GM10847 (cell line): ENCODE data around the gene VAMP7.

Experiments
- POLR2A ChIP-seq: IDR thresholded peaks from 2 replicates; pipeline ENCODE4 v1.6.1; 2011; ENCODE audit not compliant: insufficient read length; ENCODE audit errors: extremely low read depth

The VAMP7 gene

DNA sequence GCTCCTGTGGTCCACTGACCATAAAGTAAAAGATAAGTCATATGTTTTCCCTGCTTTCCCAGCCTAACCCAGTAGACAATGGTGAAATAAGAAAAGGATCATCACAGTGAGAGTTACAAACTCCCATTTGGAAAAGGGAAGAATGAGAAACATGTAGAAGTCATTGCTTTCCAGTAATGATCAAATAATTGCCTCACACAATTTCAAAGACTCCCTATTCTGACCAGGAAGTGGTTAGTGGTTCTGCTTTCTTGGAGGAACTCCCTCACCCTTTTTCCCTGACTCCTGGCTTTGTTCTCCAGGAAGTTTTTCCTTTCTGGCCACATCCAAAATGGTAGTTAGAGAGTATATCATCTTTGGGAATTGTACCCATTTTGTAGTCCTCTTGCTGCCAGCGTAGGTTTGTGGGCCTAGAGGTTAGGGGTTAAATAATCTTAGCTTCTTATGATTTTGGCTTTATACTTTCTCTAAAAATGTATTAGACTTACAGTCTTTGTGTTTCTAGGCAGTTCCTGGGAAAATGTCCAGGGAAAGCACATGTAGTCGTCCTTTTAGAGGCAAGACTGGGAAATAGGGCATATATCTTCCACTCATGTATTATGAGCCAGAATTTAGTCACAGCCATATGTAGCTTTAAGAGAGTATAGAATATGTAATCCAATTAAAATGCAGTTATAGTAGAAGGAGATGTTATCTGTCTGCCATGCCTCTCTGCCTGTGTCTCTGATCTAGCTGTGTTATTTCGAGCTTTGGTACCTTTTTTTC, 10.5 kb downstream of the VAMP7 start:
- TF ChIP-seq POLR2A: no peak

- no peak for TF ChIP-seq POLR2A
These were observed 12.4 kb downstream of the VAMP7 start for GRCh38 chrX:155893521-155893920.

DNA sequence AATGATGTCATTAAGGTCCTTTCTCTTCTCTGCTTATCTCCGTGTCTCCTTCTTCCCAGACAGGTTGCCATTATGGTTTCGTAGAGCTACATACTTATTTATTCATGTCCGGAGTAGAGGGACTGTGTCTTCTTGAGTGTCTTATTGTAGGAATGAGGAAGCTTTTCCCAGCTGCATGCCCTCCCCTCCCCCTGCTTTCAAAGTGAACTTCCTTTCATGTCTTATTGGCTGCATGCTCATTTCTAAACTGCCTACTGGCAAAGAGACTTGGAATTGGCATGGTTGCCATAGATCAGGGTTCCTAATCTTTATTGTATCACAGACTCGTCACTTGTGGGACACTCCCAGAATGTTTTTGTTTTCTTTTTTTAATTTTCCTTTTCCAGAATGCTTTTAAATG, 15.4 kb downstream of the VAMP7 start:
- no peak for TF ChIP-seq POLR2A

DNA sequence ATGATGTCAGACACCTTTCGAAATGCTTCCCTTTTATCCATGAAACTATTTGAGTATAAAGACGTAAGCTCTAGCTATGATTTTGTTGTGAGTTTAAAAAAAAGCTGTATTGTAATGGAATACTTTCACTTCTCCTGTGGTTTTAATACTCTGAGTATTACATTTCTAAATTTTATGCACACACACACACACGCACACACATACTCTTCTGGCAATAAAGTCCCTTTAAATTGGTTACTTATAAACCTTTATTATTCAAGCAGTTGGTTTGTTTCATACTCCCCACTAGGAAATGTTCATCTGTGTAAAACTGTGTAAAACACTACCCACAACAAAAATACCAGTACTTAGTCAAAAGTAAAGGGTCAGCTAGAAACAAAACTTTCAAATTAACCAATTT, 18.2 kb downstream of the VAMP7 start:
- no peak for TF ChIP-seq POLR2A

DNA sequence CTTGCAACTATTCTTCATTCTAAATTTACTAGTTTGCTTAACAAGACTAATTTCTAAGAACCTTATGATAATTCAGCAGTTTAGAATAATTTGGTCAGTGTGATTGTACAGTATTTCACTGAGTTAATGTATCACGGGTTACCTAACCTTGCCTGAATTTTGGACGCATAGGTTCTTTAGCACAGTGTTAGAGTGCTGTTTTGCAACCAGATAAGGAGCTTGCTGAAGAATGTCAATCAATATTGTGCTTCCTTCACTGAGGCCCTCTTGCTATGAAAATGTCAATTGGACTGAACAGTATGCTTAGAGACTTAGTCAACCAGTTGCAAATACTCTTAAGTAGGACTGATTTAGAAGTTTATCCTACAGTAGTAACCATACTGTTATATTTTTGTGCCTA, 19.6 kb downstream of the VAMP7 start:
- TF ChIP-seq POLR2A: no peak

GRCh38 chrX:155923200-155923599, 42.1 kb downstream of the VAMP7 start:
- no peak for TF ChIP-seq POLR2A

GRCh38 chrX:155938132-155938531, 57.0 kb downstream of the VAMP7 start:
- no peak for TF ChIP-seq POLR2A

DNA sequence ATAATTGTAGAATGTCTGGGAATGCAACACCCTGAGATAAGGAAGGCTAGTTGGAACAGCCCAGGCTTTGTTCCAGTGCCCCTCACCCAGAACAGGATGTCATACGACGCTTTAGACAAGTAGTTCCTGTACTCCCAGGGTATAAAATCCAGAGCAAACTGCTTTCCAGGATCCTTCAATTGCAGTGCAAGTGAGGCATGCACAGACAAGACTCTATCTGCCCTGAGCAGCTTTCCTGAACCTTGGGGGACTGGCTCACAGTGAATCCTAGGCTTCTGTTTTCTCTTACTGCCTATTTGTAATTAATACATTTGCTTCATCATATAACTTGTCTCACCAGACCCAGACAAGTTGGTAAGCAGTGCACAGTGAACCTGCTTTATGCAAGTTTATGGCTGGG, 68.0 kb downstream of the VAMP7 start:
- no peak for TF ChIP-seq POLR2A

- TF ChIP-seq POLR2A: no peak
These were observed 70.2 kb downstream of the VAMP7 start for GRCh38 chrX:155951237-155951789.

DNA sequence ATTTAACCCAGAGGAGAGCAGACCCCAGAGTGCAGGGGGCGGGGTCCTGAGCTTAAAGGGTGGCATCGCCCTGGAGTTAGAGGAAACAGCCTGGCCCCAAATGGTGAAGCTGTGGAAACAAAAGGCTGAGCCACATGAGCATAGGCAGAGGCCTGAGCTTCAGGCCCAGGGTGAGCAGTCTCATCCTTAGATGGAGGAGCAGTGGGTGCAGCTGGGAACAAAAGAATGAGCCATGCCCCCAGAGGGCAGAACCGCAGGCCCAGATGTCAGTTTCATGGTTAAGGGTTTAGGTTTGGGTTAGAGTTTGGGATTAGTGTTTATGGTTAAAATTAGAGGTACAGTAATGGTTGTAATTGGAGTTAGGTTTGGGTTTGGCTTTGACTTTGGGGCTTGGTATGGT, 71.9 kb downstream of the VAMP7 start:
- no peak for TF ChIP-seq POLR2A

DNA sequence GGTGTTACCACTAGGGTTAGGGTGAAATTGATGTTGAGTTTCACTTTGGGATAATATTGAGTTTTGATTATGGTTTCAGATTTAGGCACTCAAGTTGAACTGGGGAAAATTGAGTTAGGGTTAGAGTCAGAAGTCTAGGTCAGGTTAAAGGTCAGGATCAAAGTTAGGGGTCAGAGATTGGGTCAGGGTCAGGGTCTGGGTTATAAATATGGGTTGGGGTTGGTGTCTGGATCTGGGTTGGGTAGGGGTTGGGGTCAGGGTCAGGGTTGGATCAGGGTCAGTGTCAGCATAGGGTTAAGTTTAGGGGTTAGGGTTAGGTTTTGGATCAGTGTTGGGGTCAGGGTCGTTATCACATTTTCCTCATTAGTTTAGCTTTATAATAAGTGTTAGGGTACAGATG, 73.6 kb downstream of the VAMP7 start:
- TF ChIP-seq POLR2A: no peak

DNA sequence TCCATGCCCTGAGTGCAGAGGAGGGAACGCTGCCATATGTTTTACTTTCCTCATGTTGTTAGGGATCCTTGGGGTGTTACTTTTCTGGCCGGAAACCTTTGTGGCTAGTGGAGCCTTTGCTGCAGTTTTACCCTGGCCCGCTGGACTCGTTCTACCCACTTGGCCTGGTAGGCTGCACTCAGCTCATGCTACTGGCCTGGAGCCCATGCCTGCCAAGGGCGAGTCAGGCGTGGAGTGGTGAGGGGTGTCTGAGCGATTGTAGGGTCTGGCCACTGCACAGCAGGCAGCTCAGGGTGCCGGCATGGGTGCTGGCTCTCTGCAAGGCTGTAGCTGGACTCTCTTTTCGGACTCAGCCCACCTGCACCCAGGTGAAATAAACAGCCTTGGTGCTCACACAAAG, 75.0 kb downstream of the VAMP7 start:
- no peak for TF ChIP-seq POLR2A

- no peak for TF ChIP-seq POLR2A
These were observed 75.5 kb downstream of the VAMP7 start for GRCh38 chrX:155956649-155957048.

- no peak for TF ChIP-seq POLR2A
These were observed 76.7 kb downstream of the VAMP7 start for GRCh38 chrX:155957843-155958242.

- TF ChIP-seq POLR2A: no peak
These were observed 78.0 kb downstream of the VAMP7 start for GRCh38 chrX:155959018-155959587.

- TF ChIP-seq POLR2A: no peak
These were observed 81.8 kb downstream of the VAMP7 start for GRCh38 chrX:155962906-155963305.

DNA sequence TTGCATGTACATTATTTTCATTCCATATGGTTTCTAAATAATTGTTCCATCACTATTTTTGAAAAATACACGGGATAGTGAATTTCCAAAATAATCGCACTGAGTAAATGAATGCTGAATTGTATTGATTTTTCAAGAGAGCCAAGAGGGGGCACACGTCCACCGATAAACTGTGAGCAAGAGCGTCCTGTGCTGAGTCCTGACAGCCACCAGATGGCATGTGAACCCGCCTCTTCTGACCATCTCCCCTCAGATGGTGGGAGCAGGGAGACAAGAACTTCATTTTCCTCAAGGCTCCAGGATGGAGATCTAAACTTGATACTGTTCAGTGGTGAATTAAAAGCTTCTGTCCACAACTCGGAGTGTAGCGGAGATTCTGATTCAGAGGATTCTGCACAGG, 85.7 kb downstream of the VAMP7 start:
- TF ChIP-seq POLR2A: no peak

DNA sequence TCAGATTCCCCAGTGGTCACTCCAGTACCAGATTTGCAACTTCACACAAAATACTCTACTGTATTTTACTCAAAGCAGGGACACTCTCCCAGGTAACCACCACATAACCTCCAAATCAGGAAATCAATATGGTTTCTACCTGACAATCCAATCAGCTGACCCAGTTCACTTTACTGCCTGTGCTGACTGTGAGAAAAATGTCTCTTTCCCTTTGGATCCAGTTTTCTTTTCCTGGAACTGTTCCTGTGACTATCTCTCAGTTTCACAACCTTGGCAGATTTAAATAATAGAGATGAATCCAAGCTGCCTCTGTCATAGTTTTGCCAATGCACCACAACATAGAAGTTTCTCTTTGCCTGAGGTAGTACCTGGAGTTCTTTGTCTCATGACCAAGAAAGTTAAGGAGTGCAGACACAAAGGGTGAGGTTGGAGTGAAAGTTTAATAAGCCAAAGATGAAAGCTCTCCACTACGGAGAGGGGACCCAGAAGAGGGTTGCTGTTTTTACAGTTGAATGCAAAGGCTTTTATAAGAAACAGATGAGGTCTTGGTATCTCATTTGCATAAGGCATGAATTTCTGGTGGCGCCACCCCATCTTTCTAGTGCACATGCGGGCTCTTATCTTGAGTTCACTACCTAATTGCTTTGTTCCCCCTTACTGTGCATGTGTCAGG, 86.6 kb downstream of the VAMP7 start:
- TF ChIP-seq POLR2A: no peak
